HEK293 (cell line): Measurements from ENCODE around the gene TSSK3.

Source experiments
- EGR2 ChIP-seq: fragments of 450-650 bp; formaldehyde crosslinking; IDR thresholded peaks from 2 replicates; pipeline ENCODE4 v1.5.1; 2016; ENCODE audit warnings: low read depth, missing biosample characterization, missing genetic modification characterization
- FEZF1 ChIP-seq: fragments of 450-650 bp; formaldehyde crosslinking; IDR thresholded peaks from 2 replicates; pipeline ENCODE4 v1.5.1; 2016; ENCODE audit warnings: missing biosample characterization, missing genetic modification characterization
- KLF7 ChIP-seq: fragments of 450-650 bp; formaldehyde crosslinking; IDR thresholded peaks from 2 replicates; pipeline ENCODE4 v1.5.1; 2016; ENCODE audit warnings: missing biosample characterization, missing genetic modification characterization, borderline replicate concordance
- KLF9 ChIP-seq: fragments of 450-650 bp; formaldehyde crosslinking; IDR thresholded peaks from 2 replicates; pipeline ENCODE4 v1.5.1; 2016; ENCODE audit warnings: missing biosample characterization, missing genetic modification characterization, low read depth
- MZF1 ChIP-seq: fragments of 450-650 bp; formaldehyde crosslinking; IDR thresholded peaks from 2 replicates; pipeline ENCODE4 v1.5.1; 2017; ENCODE audit warnings: missing biosample characterization, missing genetic modification characterization, borderline replicate concordance
- SP7 ChIP-seq: fragments of 450-650 bp; formaldehyde crosslinking; IDR thresholded peaks from 2 replicates; pipeline ENCODE4 v1.5.1; 2016; ENCODE audit warnings: missing biosample characterization, missing genetic modification characterization
- ZNF157 ChIP-seq: fragments of 450-650 bp; formaldehyde crosslinking; IDR thresholded peaks from 2 replicates; pipeline ENCODE4 v1.5.1; 2016; ENCODE audit warnings: missing biosample characterization, missing genetic modification characterization
- ZNF19 ChIP-seq: fragments of 450-650 bp; formaldehyde crosslinking; IDR thresholded peaks from 2 replicates; pipeline ENCODE4; 2016; ENCODE audit warnings: missing biosample characterization, missing genetic modification characterization, low read depth
- ZNF211 ChIP-seq: fragments of 450-650 bp; formaldehyde crosslinking; IDR thresholded peaks from 2 replicates; pipeline ENCODE4 v1.5.1; 2016; ENCODE audit warnings: low read depth, missing biosample characterization, missing genetic modification characterization
- ZNF223 ChIP-seq: fragments of 450-650 bp; formaldehyde crosslinking; IDR thresholded peaks from 2 replicates; pipeline ENCODE4 v1.5.1; 2016; ENCODE audit warnings: missing biosample characterization, missing genetic modification characterization
- ZNF335 ChIP-seq: fragments of 450-650 bp; formaldehyde crosslinking; conservative IDR thresholded peaks from 2 replicates; pipeline ENCODE4 v1.5.1; 2016; ENCODE audit warnings: missing biosample characterization, missing genetic modification characterization
- ZNF423 ChIP-seq: fragments of 450-650 bp; formaldehyde crosslinking; IDR thresholded peaks from 2 replicates; pipeline ENCODE4 v1.5.1; 2016; ENCODE audit warnings: missing biosample characterization, missing genetic modification characterization
- ZNF626 ChIP-seq: fragments of 450-650 bp; sonication (Bioruptor Pico); formaldehyde crosslinking; IDR thresholded peaks from 2 replicates; pipeline ENCODE4 v1.5.1; 2018; ENCODE audit warnings: missing biosample characterization, missing genetic modification characterization, inconsistent platforms
- ZNF707 ChIP-seq: fragments of 450-650 bp; formaldehyde crosslinking; IDR thresholded peaks from 2 replicates; pipeline ENCODE4 v1.5.1; 2016; ENCODE audit warnings: missing biosample characterization, missing genetic modification characterization
- ZNF747 ChIP-seq: fragments of 450-650 bp; formaldehyde crosslinking; IDR thresholded peaks from 2 replicates; pipeline ENCODE4 v1.5.1; 2016; ENCODE audit warnings: missing biosample characterization, missing genetic modification characterization
- ZNF76 ChIP-seq: fragments of 450-650 bp; formaldehyde crosslinking; IDR thresholded peaks from 2 replicates; pipeline ENCODE4; 2016; ENCODE audit warnings: low read depth, missing biosample characterization, missing genetic modification characterization, borderline replicate concordance
- ZNF785 ChIP-seq: fragments of 450-650 bp; formaldehyde crosslinking; IDR thresholded peaks from 2 replicates; pipeline ENCODE4 v1.5.1; 2016; ENCODE audit warnings: missing biosample characterization, missing genetic modification characterization
- ZNF830 ChIP-seq: fragments of 450-650 bp; IDR thresholded peaks from 2 replicates; pipeline ENCODE4 v1.5.0; 2018; ENCODE audit warnings: missing biosample characterization, missing genetic modification characterization, low read depth, mild to moderate bottlenecking, moderate library complexity
- TF ChIP-seq, protein P1 (sequence below): fragments of 450-650 bp; formaldehyde crosslinking; IDR thresholded peaks from 2 replicates; pipeline ENCODE4 v1.5.1; 2017; ENCODE audit warnings: missing biosample characterization, missing genetic modification characterization
- TF ChIP-seq, protein P2 (sequence below): fragments of 450-650 bp; formaldehyde crosslinking; IDR thresholded peaks from 2 replicates; pipeline ENCODE4 v1.5.1; 2017; ENCODE audit warnings: missing biosample characterization, missing genetic modification characterization
- TF ChIP-seq, protein P3 (sequence below): fragments of 450-650 bp; formaldehyde crosslinking; IDR thresholded peaks from 2 replicates; pipeline ENCODE4 v1.5.1; 2016; ENCODE audit warnings: missing biosample characterization, missing genetic modification characterization
- TF ChIP-seq, protein P4 (sequence below): fragments of 450-650 bp; formaldehyde crosslinking; IDR thresholded peaks from 2 replicates; pipeline ENCODE4 v1.5.1; 2016; ENCODE audit warnings: missing biosample characterization, missing genetic modification characterization
- TF ChIP-seq, protein P5 (sequence below): fragments of 450-650 bp; formaldehyde crosslinking; IDR thresholded peaks from 2 replicates; pipeline ENCODE4 v1.5.1; 2016; ENCODE audit warnings: missing biosample characterization, missing genetic modification characterization, borderline replicate concordance
- TF ChIP-seq, protein P6 (sequence below): fragments of 450-650 bp; formaldehyde crosslinking; IDR thresholded peaks from 2 replicates; pipeline ENCODE4 v1.5.1; 2016; ENCODE audit warnings: missing biosample characterization, missing genetic modification characterization, borderline replicate concordance

Gene TSSK3

DNA sequence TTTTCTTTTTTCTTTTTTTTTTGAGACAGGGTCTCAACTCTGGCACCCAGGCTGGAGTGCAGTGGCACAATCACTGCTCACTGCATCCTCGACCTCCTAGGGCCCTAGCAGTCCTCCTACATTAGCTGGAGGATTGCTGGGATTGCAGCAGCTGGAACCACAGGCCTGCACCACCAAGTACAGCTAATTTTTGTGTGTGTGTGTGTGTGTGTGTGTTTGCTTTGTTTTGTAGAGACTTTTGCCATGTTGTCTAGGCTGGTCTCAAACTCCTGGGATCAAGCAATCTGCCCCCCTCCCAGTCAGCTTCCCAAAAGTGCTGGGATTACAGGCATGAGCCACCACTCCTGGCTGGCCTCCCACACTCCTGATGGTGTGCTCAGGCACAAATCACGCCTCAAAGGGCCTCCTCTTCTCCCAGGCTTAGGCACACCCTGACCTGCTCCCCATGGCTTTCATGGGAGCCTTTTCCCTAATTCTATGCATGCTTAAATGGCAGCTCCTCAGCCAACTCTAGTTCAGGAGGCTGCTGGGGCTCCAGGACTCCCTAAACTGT, 9.4 kb upstream of the TSSK3 start (continued):
- TF ChIP-seq, protein P1, sequence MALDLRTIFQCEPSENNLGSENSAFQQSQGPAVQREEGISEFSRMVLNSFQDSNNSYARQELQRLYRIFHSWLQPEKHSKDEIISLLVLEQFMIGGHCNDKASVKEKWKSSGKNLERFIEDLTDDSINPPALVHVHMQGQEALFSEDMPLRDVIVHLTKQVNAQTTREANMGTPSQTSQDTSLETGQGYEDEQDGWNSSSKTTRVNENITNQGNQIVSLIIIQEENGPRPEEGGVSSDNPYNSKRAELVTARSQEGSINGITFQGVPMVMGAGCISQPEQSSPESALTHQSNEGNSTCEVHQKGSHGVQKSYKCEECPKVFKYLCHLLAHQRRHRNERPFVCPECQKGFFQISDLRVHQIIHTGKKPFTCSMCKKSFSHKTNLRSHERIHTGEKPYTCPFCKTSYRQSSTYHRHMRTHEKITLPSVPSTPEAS, result peak; percentile 71
- 0 out of 2 replicates have a peak, but pooled peaks have one; percentile 45 for TF ChIP-seq ZNF335 (tag by site-specific recombination)
- no peak for TF ChIP-seq ZNF830 (tag by site-specific recombination)
- TF ChIP-seq ZNF626 (tag by site-specific recombination), result no peak
- TF ChIP-seq KLF9 (tag by site-specific recombination), result no peak
- TF ChIP-seq ZNF747 (tag by site-specific recombination), result no peak
- no peak for TF ChIP-seq SP7 (tag by site-specific recombination)
- TF ChIP-seq MZF1 (tag by site-specific recombination), result no peak
- no peak for TF ChIP-seq ZNF157 (tag by site-specific recombination)
- no peak for TF ChIP-seq ZNF707
- no peak for TF ChIP-seq FEZF1 (tag by site-specific recombination)
- TF ChIP-seq, protein P2, sequence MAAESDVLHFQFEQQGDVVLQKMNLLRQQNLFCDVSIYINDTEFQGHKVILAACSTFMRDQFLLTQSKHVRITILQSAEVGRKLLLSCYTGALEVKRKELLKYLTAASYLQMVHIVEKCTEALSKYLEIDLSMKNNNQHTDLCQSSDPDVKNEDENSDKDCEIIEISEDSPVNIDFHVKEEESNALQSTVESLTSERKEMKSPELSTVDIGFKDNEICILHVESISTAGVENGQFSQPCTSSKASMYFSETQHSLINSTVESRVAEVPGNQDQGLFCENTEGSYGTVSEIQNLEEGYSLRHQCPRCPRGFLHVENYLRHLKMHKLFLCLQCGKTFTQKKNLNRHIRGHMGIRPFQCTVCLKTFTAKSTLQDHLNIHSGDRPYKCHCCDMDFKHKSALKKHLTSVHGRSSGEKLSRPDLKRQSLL (tag by site-specific recombination), result no peak
- TF ChIP-seq KLF7 (tag by site-specific recombination), result no peak
- TF ChIP-seq, protein P3, sequence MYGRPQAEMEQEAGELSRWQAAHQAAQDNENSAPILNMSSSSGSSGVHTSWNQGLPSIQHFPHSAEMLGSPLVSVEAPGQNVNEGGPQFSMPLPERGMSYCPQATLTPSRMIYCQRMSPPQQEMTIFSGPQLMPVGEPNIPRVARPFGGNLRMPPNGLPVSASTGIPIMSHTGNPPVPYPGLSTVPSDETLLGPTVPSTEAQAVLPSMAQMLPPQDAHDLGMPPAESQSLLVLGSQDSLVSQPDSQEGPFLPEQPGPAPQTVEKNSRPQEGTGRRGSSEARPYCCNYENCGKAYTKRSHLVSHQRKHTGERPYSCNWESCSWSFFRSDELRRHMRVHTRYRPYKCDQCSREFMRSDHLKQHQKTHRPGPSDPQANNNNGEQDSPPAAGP, result no peak
- TF ChIP-seq ZNF211 (tag by site-specific recombination), result no peak
- TF ChIP-seq ZNF223, result peak; percentile 75; the same call in 1 of the 2 replicates
- TF ChIP-seq, protein P4, sequence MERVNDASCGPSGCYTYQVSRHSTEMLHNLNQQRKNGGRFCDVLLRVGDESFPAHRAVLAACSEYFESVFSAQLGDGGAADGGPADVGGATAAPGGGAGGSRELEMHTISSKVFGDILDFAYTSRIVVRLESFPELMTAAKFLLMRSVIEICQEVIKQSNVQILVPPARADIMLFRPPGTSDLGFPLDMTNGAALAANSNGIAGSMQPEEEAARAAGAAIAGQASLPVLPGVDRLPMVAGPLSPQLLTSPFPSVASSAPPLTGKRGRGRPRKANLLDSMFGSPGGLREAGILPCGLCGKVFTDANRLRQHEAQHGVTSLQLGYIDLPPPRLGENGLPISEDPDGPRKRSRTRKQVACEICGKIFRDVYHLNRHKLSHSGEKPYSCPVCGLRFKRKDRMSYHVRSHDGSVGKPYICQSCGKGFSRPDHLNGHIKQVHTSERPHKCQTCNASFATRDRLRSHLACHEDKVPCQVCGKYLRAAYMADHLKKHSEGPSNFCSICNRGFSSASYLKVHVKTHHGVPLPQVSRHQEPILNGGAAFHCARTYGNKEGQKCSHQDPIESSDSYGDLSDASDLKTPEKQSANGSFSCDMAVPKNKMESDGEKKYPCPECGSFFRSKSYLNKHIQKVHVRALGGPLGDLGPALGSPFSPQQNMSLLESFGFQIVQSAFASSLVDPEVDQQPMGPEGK (tag by site-specific recombination), result no peak
- TF ChIP-seq, protein P5, sequence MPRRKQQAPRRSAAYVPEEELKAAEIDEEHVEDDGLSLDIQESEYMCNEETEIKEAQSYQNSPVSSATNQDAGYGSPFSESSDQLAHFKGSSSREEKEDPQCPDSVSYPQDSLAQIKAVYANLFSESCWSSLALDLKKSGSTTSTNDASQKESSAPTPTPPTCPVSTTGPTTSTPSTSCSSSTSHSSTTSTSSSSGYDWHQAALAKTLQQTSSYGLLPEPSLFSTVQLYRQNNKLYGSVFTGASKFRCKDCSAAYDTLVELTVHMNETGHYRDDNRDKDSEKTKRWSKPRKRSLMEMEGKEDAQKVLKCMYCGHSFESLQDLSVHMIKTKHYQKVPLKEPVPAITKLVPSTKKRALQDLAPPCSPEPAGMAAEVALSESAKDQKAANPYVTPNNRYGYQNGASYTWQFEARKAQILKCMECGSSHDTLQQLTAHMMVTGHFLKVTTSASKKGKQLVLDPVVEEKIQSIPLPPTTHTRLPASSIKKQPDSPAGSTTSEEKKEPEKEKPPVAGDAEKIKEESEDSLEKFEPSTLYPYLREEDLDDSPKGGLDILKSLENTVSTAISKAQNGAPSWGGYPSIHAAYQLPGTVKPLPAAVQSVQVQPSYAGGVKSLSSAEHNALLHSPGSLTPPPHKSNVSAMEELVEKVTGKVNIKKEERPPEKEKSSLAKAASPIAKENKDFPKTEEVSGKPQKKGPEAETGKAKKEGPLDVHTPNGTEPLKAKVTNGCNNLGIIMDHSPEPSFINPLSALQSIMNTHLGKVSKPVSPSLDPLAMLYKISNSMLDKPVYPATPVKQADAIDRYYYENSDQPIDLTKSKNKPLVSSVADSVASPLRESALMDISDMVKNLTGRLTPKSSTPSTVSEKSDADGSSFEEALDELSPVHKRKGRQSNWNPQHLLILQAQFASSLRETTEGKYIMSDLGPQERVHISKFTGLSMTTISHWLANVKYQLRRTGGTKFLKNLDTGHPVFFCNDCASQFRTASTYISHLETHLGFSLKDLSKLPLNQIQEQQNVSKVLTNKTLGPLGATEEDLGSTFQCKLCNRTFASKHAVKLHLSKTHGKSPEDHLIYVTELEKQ, result no peak
- TF ChIP-seq ZNF19 (tag by site-specific recombination), result no peak
- TF ChIP-seq ZNF785 (tag by site-specific recombination), result no peak
- no peak for TF ChIP-seq ZNF423 (tag by site-specific recombination)
- TF ChIP-seq EGR2 (tag by site-specific recombination), result 0 out of 2 replicates have a peak, but pooled peaks have one; percentile 5
- TF ChIP-seq, protein P6, sequence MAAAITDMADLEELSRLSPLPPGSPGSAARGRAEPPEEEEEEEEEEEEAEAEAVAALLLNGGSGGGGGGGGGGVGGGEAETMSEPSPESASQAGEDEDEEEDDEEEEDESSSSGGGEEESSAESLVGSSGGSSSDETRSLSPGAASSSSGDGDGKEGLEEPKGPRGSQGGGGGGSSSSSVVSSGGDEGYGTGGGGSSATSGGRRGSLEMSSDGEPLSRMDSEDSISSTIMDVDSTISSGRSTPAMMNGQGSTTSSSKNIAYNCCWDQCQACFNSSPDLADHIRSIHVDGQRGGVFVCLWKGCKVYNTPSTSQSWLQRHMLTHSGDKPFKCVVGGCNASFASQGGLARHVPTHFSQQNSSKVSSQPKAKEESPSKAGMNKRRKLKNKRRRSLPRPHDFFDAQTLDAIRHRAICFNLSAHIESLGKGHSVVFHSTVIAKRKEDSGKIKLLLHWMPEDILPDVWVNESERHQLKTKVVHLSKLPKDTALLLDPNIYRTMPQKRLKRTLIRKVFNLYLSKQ, result no peak
- TF ChIP-seq ZNF76 (tag by site-specific recombination), result no peak
- TF ChIP-seq, all 188 proteins: peak for 5
